ENCODE results near the gene EPN2. TPM values are rescaled to one million over a fixed set of nuclear protein-coding genes. Genes with fewer than 3 reads are reported as not detected.
A peak's percentile ranks its signal among the peaks of the same experiment; 100 is the strongest.

EPN2 gene
- total and polyA plus RNA-seq, 7 experiments from 2014 or later = 3.9 to 11.5 (median 6.4) TPM

DNA sequence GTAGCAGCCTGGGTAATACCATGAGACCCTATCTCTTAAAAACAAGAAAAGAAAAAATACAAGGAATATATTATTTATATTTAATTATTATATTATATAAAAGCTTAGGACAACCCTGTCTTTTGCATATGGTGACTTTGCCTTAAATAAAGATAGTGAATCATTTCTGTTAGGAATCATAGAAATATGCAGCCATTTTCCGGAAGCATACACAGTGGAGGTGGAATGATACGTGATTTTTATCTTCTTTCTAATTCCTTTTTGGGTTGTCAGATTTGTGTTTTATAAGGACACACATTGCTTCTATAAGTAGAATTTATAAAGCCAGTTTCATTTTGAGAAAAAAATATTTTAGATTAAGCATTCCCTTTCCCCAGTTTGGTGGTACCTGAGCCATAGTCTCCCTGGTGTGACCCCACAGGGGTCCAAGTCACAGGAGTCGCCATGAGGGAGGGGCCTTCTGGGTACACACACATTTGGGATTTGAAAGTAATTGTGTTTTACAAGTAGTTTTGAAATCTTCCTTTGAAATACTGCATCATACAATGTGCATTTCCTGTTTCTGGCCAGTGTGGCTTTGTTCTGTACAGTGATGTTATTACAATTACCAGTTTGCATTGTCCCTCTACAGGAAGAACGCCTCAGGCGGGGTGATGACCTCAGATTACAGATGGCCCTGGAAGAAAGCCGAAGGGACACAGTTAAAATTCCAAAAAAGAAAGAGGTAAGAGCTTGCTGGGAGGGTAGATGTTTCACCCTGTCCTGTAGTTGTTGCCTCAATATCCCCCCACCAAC is 74.5 kb downstream of the EPN2 start:
- intact Hi-C loops (cut with micrococcal nuclease) = no loop called here
- Mint-ChIP-seq H3K4me3 (no peak overlapping the region), H3K4me1 (peaks cover 4 to 22% (median 9%) of the 10 kb centered on the region in 7 donors), H3K36me3 (peaks cover 0 to 31% (median 14%) of the 10 kb centered on the region in 5 donors), H3K27me3 (peaks cover 20 to 54% (median 31%) of the 10 kb centered on the region in 5 donors), H3K27ac (no peak overlapping the region), H3K9me3 (no peaks in the 10 kb centered on the region)
- Histone ChIP-seq H3K4me3 (ENCODE audit: low read length) (no peak overlapping the region), H3K4me1 (ENCODE audit: control insufficient read depth in 2 of 2, insufficient read depth in 2 of 2, low read length in 2 of 2) (peaks cover 3 to 7% of the 10 kb centered on the region in 2 donors), H3K27ac (ENCODE audit: low read depth, low read length) (no peak overlapping the region), H3K36me3 (ENCODE audit: control insufficient read depth in 2 of 3, insufficient read depth in 3 of 3, low read length in 3 of 3) (no peaks in the 10 kb centered on the region), H3K9me3 (ENCODE audit: control insufficient read depth in 2 of 3, low read length in 3 of 3) (no peaks in the 10 kb centered on the region), H3K27me3 (ENCODE audit: control insufficient read depth in 2 of 2, insufficient read depth in 2 of 2, low read length in 2 of 2) (peaks cover 0 to 18% of the 10 kb centered on the region in 2 donors)
- ATAC-seq (peak; percentile 77), DNase-seq (no peak)
- ChIA-PET POLR2A (no interaction called here), CTCF (no interaction called here)

DNA sequence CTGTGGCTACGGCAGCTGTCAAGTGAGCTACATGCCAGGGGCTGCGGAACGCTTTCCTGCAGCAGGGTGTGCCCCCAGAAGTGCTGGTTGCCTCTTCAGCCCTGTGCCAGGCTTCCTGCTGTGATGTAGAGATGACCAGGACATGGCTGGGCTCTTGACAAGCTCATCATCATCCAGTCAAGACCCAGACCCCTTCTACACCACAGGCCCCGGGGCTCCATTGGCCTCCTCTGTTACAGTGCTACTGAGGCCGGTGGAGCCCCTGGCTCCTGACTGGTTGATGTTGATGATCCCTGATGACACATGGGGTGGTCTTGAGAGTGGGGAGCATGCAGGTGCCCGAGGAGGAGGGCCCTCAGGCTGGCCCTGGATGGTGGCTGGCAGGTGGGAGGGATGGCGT is 75.2 kb downstream of the EPN2 start:
- Mint-ChIP-seq H3K4me1 (peaks cover 0 to 18% (median 5%) of the 10 kb centered on the region in 7 donors), H3K36me3 (peaks cover 0 to 34% (median 14%) of the 10 kb centered on the region in 5 donors), H3K9me3 (no peaks in the 10 kb centered on the region), H3K27me3 (peaks cover 19 to 51% (median 26%) of the 10 kb centered on the region in 5 donors), H3K4me3 (no peak overlapping the region), H3K27ac (no peak overlapping the region)
- ChIA-PET CTCF (no interaction called here), POLR2A (no interaction called here)
- intact Hi-C loops (cut with micrococcal nuclease) = no loop called here
- Histone ChIP-seq H3K4me3 (ENCODE audit: low read length) (no peak overlapping the region), H3K27me3 (ENCODE audit: control insufficient read depth in 2 of 2, insufficient read depth in 2 of 2, low read length in 2 of 2) (peaks cover 0 to 18% of the 10 kb centered on the region in 2 donors), H3K27ac (ENCODE audit: low read depth, low read length) (no peak overlapping the region), H3K36me3 (ENCODE audit: control insufficient read depth in 2 of 3, insufficient read depth in 3 of 3, low read length in 3 of 3) (no peaks in the 10 kb centered on the region), H3K4me1 (ENCODE audit: control insufficient read depth in 2 of 2, insufficient read depth in 2 of 2, low read length in 2 of 2) (no peaks in the 10 kb centered on the region), H3K9me3 (ENCODE audit: control insufficient read depth in 2 of 3, low read length in 3 of 3) (no peaks in the 10 kb centered on the region)
- no peak for ATAC-seq
- no peak for DNase-seq

DNA sequence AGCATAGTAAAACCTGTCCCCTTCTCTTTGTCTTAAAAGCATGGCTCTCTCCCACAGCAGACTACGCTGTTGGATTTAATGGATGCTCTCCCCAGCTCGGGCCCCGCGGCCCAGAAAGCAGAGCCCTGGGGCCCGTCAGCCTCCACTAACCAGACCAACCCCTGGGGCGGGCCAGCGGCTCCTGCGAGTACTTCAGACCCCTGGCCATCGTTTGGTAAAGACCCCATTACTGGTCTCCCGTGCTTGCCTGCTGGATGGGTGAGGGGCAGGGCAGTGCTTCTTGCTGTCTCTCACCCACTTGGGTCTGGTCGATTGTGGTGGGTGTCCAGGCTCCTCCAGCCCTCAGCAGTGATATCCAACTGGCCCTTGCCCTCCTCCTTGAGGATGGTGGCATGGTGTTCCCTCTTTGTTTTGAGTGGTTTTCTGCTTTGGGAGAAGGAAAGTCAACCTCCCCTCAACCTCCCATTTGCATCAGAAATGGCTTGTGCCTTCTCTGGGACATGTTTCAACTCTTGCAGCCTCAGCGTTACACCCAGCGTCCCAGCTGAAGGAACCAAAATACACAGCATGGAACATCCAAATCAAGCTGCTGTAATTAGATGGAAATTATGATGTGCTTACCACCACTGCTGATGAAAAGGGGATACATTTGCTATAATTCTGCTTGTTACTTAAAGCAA is 76.0 kb downstream of the EPN2 start:
- CTCF ChIA-PET = no interaction called here
- no peak overlapping the region for H3K4me3 Mint-ChIP-seq
- no peaks in the 10 kb centered on the region for H3K9me3 Mint-ChIP-seq
- no peak overlapping the region for H3K27ac Mint-ChIP-seq
- no peak overlapping the region for H3K4me3 ChIP-seq (ENCODE audit: low read length)
- no peaks in the 10 kb centered on the region for H3K36me3 ChIP-seq (ENCODE audit: control insufficient read depth in 2 of 3, insufficient read depth in 3 of 3, low read length in 3 of 3)
- no peaks in the 10 kb centered on the region for H3K4me1 ChIP-seq (ENCODE audit: control insufficient read depth in 2 of 2, insufficient read depth in 2 of 2, low read length in 2 of 2)
- H3K27ac ChIP-seq (ENCODE audit: low read depth, low read length) = no peak overlapping the region
- H3K27me3 Mint-ChIP-seq = peaks cover 16 to 43% (median 19%) of the 10 kb centered on the region in 5 donors
- no peaks in the 10 kb centered on the region for H3K9me3 ChIP-seq (ENCODE audit: control insufficient read depth in 2 of 3, low read length in 3 of 3)
- intact Hi-C loops (cut with micrococcal nuclease) = no loop called here
- peaks cover 0 to 14% (median 0%) of the 10 kb centered on the region in 7 donors for H3K4me1 Mint-ChIP-seq
- DNase-seq (no peak), ATAC-seq (no peak)
- peaks cover 0 to 38% (median 14%) of the 10 kb centered on the region in 5 donors for H3K36me3 Mint-ChIP-seq
- POLR2A ChIA-PET = no interaction called here
- H3K27me3 ChIP-seq (ENCODE audit: control insufficient read depth in 2 of 2, insufficient read depth in 2 of 2, low read length in 2 of 2) = peaks cover 0 to 12% of the 10 kb centered on the region in 2 donors

DNA sequence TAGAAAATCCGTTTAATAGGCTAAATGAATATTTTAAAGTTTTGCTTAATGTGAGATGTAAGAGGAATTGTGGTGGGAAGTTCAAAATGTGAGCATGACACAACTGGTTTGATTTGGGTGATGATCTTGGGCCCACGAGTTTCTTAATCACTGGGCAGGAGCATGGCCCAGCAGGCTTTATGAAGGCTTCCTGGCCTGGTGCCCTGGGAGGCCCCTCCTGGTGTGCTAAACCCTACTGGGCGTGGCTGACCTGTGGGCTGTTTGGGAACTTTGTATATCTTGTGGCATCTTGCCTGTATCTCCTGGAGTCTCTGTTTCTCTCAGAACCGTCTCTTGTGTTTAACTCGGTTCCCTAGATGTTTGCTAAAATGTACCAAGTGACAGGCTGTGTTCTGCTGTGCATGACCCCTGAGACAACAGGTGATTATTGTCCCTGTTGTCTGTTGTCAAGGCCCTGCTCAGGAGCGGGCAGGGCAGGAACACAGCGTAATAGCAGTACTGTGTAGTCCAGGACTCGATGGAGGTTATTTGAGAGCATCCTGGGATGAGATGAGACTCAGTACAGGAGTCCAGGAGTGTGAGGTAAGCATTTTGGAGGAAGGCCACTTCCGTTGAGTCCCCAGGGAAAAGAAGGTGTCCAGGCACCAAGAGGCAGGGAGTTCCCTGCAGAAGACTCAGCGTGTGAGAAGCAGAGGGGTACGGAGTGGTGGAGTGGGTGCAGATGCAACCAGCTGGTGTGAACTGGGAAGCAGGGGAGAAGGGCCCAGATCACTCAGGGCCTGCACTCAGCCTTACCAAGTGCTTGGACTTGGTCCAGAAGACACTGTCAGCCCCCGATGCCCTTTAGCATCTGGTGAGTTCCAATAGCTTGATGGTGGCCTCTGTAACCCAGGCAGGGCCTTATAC is 76.8 kb downstream of the EPN2 start:
- no peak overlapping the region for H3K27ac Mint-ChIP-seq
- no peak overlapping the region for H3K4me3 Mint-ChIP-seq
- intact Hi-C loops (cut with micrococcal nuclease) = no loop called here
- ATAC-seq = no peak
- ChIA-PET POLR2A (no interaction called here), CTCF (no interaction called here)
- Histone ChIP-seq H3K4me3 (ENCODE audit: low read length) (no peak overlapping the region), H3K36me3 (ENCODE audit: control insufficient read depth in 2 of 3, insufficient read depth in 3 of 3, low read length in 3 of 3) (no peaks in the 10 kb centered on the region), H3K27me3 (ENCODE audit: control insufficient read depth in 2 of 2, insufficient read depth in 2 of 2, low read length in 2 of 2) (peaks cover 0 to 7% of the 10 kb centered on the region in 2 donors), H3K27ac (ENCODE audit: low read depth, low read length) (no peak overlapping the region), H3K9me3 (ENCODE audit: control insufficient read depth in 2 of 3, low read length in 3 of 3) (no peaks in the 10 kb centered on the region), H3K4me1 (ENCODE audit: control insufficient read depth in 2 of 2, insufficient read depth in 2 of 2, low read length in 2 of 2) (no peaks in the 10 kb centered on the region)
- H3K27me3 Mint-ChIP-seq = peaks cover 8 to 39% (median 21%) of the 10 kb centered on the region in 5 donors
- peaks cover 0 to 14% (median 0%) of the 10 kb centered on the region in 7 donors for H3K4me1 Mint-ChIP-seq
- H3K9me3 Mint-ChIP-seq = no peaks in the 10 kb centered on the region
- no peak for DNase-seq
- peaks cover 0 to 38% (median 14%) of the 10 kb centered on the region in 5 donors for H3K36me3 Mint-ChIP-seq

DNA sequence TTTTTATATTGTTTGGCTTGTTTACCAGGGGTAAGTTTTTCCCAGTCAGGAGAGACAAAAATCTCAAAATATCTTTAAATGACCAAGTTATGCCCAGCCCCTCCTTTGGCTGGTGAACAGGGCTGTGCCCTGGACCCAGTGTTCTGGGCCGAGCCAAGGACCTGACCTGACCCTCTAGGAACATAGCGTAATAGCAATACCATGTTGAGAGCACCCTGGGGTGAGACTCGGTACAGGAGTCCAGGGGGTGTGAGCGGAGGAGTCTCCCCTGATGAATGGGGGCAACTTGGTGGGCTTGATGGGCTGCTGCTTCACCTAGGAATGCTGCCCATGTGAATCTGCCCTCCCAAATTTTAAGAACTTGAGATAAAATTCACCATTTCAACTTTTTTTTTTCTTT is 77.9 kb downstream of the EPN2 start:
- peaks cover 0 to 32% (median 9%) of the 10 kb centered on the region in 5 donors for H3K36me3 Mint-ChIP-seq
- intact Hi-C loops (cut with micrococcal nuclease) = no loop called here
- Histone ChIP-seq H3K4me3 (ENCODE audit: low read length) (no peak overlapping the region), H3K27ac (ENCODE audit: low read depth, low read length) (no peak overlapping the region), H3K27me3 (ENCODE audit: control insufficient read depth in 2 of 2, insufficient read depth in 2 of 2, low read length in 2 of 2) (no peaks in the 10 kb centered on the region), H3K9me3 (ENCODE audit: control insufficient read depth in 2 of 3, low read length in 3 of 3) (no peaks in the 10 kb centered on the region), H3K4me1 (ENCODE audit: control insufficient read depth in 2 of 2, insufficient read depth in 2 of 2, low read length in 2 of 2) (no peaks in the 10 kb centered on the region), H3K36me3 (ENCODE audit: control insufficient read depth in 2 of 3, insufficient read depth in 3 of 3, low read length in 3 of 3) (no peaks in the 10 kb centered on the region)
- H3K4me3 Mint-ChIP-seq = no peak overlapping the region
- no peak overlapping the region for H3K27ac Mint-ChIP-seq
- no peak for DNase-seq
- ChIA-PET POLR2A (no interaction called here), CTCF (no interaction called here)
- ATAC-seq = no peak
- peaks cover 2 to 38% (median 14%) of the 10 kb centered on the region in 5 donors for H3K27me3 Mint-ChIP-seq
- H3K9me3 Mint-ChIP-seq = no peaks in the 10 kb centered on the region
- peaks cover 0 to 14% (median 0%) of the 10 kb centered on the region in 7 donors for H3K4me1 Mint-ChIP-seq

DNA sequence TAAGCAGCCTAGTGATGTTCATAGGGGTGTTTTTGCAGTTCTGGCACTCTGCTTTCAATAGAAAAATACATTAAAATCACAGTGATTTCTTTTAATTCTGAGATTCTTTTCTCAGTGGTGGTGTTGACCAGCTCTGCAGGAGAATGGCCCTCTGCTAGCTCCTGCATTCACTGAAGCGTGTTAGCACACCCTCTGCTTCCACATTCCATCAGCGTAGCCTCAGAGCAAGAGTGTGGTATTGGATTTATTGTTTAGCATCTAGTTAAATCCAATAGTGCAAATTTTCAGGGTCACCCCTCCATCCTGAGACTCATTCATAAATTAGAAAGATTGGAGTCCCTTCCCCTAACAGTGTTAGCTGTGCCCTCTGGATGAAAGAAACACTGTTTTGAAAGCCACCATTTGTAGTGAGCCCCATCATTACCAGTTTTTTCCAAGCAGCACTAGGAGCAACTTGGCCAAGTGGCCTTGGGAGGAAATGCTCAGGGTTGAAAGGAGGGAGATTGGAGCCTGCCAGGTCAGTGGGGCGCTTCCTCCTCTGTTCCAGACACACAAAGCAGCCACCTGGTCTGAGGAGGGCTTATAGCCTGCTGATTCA is 79.7 kb downstream of the EPN2 start:
- ChIA-PET POLR2A (no interaction called here), CTCF (interaction anchor here (0.5 kb wide), 1 partner anchor 1308 kb away, joined by 3 read pairs; no protein-coding TSS in a partner anchor)
- Histone ChIP-seq H3K4me1 (ENCODE audit: control insufficient read depth in 2 of 2, insufficient read depth in 2 of 2, low read length in 2 of 2) (no peaks in the 10 kb centered on the region), H3K36me3 (ENCODE audit: control insufficient read depth in 2 of 3, insufficient read depth in 3 of 3, low read length in 3 of 3) (no peaks in the 10 kb centered on the region), H3K27me3 (ENCODE audit: control insufficient read depth in 2 of 2, insufficient read depth in 2 of 2, low read length in 2 of 2) (no peaks in the 10 kb centered on the region), H3K27ac (ENCODE audit: low read depth, low read length) (no peak overlapping the region), H3K9me3 (ENCODE audit: control insufficient read depth in 2 of 3, low read length in 3 of 3) (no peaks in the 10 kb centered on the region), H3K4me3 (ENCODE audit: low read length) (no peak overlapping the region)
- Mint-ChIP-seq H3K4me1 (peaks cover 0 to 8% (median 0%) of the 10 kb centered on the region in 7 donors), H3K27me3 (peaks cover 2 to 26% (median 20%) of the 10 kb centered on the region in 5 donors), H3K4me3 (no peak overlapping the region), H3K9me3 (no peaks in the 10 kb centered on the region), H3K36me3 (peaks cover 0 to 27% (median 7%) of the 10 kb centered on the region in 5 donors), H3K27ac (no peak overlapping the region)
- no peak for ATAC-seq
- DNase-seq = no peak
- intact Hi-C loops (cut with micrococcal nuclease) = no loop called here

All from naive thymus-derived CD4-positive, alpha-beta T cell (primary cell).